C4-2B (cell line): ENCODE data around the gene TMEM145.

ENCODE experiments used
- H3K27ac ChIP-seq: fragments of 450-650 bp; 2 replicates; pipeline ENCODE4 v1.5.1; 2017
- ZFX ChIP-seq: fragments of 450-650 bp; IDR thresholded peaks from 2 replicates; pipeline ENCODE4 v1.6.1; 2017
- TF ChIP-seq, protein P1 (sequence below): fragments of 450-650 bp; conservative IDR thresholded peaks from 2 replicates; pipeline ENCODE4 v1.5.1; 2017; ENCODE audit warnings: mild to moderate bottlenecking

Gene TMEM145

DNA sequence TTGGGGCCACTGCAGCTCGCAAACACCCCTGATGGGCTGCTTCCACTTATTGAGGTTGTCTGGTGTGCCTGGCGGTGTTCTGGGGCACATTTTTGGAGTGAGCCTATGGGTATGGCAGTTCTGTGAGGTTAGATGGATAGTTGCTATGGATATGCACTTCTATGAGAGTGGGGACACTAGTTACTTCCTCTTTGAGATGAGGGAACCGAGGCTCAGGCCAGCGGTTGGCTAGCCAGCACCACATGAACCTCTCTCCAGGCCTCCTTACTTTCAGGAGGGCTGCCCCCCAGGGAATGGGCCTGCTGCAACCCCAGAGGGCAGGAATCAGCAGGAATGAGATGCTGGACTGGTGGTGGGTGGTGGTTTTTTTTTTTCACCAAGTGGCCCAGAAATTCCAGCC lies 24.7 kb upstream of the TMEM145 start:
- H3K27ac ChIP-seq: no peak overlapping the region
- TF ChIP-seq, protein P1, sequence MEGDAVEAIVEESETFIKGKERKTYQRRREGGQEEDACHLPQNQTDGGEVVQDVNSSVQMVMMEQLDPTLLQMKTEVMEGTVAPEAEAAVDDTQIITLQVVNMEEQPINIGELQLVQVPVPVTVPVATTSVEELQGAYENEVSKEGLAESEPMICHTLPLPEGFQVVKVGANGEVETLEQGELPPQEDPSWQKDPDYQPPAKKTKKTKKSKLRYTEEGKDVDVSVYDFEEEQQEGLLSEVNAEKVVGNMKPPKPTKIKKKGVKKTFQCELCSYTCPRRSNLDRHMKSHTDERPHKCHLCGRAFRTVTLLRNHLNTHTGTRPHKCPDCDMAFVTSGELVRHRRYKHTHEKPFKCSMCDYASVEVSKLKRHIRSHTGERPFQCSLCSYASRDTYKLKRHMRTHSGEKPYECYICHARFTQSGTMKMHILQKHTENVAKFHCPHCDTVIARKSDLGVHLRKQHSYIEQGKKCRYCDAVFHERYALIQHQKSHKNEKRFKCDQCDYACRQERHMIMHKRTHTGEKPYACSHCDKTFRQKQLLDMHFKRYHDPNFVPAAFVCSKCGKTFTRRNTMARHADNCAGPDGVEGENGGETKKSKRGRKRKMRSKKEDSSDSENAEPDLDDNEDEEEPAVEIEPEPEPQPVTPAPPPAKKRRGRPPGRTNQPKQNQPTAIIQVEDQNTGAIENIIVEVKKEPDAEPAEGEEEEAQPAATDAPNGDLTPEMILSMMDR: no peak
- TF ChIP-seq ZFX: no peak

DNA sequence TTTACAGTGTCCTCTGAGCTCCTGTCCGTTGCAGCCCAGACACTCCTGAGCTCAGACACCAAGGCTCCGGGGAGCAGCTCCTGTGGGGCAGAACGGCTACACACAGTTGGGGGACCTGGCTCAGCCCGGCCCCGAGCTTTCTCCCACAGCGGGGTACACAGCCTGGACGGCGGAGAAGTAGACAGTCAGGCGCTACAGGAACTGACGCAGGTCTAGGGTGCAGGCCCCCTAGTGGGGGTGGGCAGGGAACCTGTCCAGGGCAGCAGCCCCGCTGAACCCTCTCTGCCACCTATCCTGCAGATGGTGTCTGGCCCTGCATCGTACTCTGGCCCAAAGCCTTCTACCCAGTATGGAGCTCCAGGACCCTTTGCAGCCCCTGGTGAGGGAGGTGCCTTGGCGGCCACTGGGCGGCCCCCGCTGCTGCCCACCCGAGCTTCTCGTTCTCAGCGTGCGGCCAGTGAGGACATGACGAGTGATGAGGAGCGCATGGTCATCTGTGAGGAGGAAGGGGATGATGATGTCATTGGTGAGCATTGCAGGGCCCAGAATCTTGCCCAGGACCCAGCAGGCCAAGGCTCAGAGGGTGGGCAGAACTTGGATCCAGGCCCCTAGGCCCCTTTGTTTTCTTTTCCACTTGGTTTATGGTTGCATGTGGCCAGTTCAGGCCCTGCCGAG lies 24.1 kb upstream of the TMEM145 start:
- TF ChIP-seq, protein P1: no peak
- no peak for TF ChIP-seq ZFX
- no peak overlapping the region for H3K27ac ChIP-seq

DNA sequence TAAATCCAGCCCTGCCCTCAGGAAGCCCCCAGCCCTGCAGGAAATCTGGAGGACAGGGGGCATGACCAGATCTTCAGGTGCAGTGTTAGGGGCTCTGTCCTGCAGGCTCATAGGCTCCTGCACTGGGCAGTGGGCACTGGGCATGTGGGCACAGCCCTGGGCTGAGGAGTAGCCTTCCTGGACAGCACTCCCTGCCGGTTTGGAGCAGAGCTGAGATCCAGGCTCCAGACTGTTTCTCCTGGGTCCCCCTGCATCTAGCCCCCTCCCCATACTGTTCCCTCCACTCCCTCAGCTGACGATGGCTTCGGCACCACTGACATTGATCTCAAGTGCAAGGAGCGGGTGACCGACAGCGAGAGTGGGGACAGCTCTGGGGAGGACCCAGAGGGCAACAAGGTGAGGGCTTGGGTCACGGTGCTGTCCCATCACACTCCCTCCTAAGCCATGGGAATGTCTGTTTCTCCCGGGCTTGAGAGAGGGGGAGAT lies 23.5 kb upstream of the TMEM145 start:
- no peak overlapping the region for H3K27ac ChIP-seq

DNA sequence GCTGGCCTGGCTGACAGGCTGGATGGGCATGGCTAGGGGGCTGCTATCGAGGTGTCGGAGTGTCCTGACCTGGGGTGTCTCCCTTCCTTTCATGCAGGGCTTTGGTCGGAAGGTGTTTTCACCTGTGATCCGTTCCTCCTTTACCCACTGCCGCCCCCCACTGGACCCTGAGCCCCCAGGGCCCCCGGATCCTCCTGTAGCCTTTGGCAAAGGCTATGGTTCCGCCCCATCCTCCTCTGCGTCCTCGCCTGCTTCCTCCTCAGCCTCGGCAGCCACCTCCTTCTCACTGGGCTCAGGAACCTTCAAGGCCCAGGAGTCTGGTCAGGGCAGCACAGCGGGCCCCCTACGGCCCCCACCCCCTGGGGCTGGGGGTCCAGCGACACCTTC lies 23.0 kb upstream of the TMEM145 start:
- TF ChIP-seq ZFX: no peak
- TF ChIP-seq, protein P1: no peak
- no peak overlapping the region for H3K27ac ChIP-seq

More for the DNA sequence above, 23.5 kb upstream of the TMEM145 start:
- TF ChIP-seq, protein P1: no peak
- TF ChIP-seq ZFX: no peak

DNA sequence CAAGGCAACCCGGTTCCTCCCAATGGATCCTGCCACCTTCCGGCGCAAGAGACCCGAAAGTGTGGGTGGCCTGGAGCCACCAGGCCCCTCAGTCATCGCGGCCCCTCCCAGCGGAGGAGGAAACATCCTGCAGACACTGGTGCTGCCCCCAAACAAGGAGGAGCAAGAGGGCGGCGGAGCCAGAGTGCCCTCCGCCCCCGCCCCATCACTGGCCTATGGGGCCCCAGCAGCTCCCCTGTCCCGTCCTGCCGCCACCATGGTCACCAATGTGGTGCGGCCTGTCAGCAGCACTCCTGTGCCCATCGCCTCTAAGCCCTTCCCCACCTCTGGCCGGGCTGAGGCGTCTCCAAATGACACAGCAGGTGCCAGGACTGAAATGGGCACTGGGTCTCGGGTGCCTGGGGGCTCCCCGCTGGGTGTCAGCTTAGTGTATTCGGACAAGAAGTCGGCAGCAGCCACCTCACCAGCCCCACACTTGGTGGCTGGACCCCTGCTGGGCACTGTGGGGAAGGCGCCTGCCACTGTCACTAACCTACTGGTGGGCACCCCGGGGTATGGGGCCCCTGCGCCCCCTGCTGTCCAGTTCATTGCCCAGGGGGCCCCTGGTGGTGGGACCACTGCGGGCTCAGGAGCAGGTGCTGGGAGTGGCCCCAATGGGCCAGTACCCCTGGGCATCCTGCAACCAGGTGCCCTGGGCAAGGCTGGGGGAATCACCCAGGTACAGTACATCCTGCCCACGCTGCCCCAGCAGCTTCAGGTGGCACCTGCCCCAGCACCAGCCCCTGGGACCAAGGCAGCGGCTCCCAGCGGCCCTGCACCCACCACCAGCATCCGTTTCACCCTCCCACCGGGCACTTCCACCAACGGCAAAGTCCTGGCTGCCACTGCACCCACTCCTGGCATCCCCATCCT lies 22.3 kb upstream of the TMEM145 start:
- H3K27ac ChIP-seq: 0 out of 2 replicates have a peak overlapping the region, but pooled peaks have one; percentile 13
- TF ChIP-seq, protein P1: no peak; the same call in 1 of the 2 replicates
- TF ChIP-seq ZFX: no peak

DNA sequence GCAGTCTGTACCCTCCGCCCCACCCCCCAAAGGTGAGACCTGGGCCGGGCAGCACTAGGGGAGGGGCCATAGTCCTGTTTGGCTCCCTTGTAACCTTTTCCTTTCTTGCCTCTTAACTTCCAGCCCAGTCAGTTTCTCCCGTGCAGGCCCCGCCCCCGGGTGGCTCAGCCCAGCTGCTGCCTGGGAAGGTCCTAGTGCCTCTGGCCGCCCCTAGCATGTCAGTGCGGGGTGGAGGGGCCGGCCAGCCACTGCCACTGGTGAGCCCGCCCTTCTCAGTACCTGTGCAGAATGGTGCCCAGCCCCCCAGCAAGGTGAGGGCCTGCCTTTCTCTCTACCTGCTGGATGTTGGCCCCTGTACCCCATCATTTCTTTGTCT lies 21.7 kb upstream of the TMEM145 start:
- H3K27ac ChIP-seq: 0 out of 2 replicates have a peak overlapping the region, but pooled peaks have one; percentile 13
- TF ChIP-seq, protein P1: no peak
- TF ChIP-seq ZFX: no peak
